ENCODE measurements around the gene PPM1D. TPM values are rescaled to one million over a fixed set of nuclear protein-coding genes. Genes with fewer than 3 reads are reported as not detected.
"Not testable (repeated sequence)": the region's sequence is repeated elsewhere in the genome, so short reads cannot be mapped to it uniquely, and the experiment has no call there.

The PPM1D gene
- total RNA-seq = 10 to 100 TPM; 17.8 to 18.8 TPM

DNA sequence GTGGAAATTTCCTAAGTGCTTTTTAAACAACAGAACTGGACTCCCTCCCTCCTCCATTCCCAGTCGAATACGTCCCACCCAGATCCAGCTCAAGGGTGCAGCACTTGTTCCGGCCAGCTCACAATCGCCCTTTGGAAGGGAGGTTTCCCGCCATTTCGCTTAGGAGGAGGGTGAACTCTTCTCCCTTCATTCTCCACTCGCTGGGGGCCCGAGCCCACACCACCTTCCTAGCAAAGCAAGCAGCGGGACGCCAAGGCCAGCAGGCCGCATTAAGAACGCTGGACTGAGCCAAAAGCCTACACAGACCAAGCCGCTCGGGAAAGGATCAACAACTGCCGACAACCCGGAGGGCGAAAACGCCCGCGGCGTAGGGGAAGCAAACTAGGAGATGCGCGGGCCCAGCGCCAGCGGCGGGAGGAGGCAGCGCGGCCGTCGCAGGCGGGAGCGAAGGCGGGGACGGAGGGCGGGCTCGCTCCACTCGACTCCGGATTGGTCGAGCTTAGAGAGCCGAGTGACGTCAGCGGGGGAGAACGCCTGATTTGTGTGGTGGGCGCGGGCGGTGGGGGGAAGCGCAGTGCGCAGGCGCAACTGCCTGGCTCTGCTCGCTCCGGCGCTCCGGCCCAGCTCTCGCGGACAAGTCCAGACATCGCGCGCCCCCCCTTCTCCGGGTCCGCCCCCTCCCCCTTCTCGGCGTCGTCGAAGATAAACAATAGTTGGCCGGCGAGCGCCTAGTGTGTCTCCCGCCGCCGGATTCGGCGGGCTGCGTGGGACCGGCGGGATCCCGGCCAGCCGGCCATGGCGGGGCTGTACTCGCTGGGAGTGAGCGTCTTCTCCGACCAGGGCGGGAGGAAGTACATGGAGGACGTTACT lies at the start of gene PPM1D:
Gene PPM1D (plus strand): TSS at position 574 of the 870 bp plus-strand sequence. CDS start 222 bp downstream, at position 796.
- Mint-ChIP-seq H3K27me3 (no peaks in the 10 kb centered on the region), H3K4me1 (peaks cover 46% of the 10 kb centered on the region), H3K36me3 (ENCODE audit: low read depth) (peaks cover 5% of the 10 kb centered on the region), H3K9me3 (no peaks in the 10 kb centered on the region), H3K27ac (peak within 1 kb of the TSS; percentile 95), H3K4me3 (peak within 1 kb of the TSS; percentile 96)
- peak; percentile 98 for DNase-seq
- ChIA-PET POLR2A (interaction anchor here (0.6 to 4.3 kb wide), 29 partner anchors 9 to 1264 kb away, joined by 3 to 27 read pairs (median 4); partner anchors contain the start of genes APPBP2, BCAS3, BRIP1 and HEATR6), CTCF (interaction anchor here (0.6 to 2.7 kb wide), 11 partner anchors 9 to 522 kb away, joined by 3 to 18 read pairs (median 5); partner anchors contain the start of gene BCAS3)

DNA sequence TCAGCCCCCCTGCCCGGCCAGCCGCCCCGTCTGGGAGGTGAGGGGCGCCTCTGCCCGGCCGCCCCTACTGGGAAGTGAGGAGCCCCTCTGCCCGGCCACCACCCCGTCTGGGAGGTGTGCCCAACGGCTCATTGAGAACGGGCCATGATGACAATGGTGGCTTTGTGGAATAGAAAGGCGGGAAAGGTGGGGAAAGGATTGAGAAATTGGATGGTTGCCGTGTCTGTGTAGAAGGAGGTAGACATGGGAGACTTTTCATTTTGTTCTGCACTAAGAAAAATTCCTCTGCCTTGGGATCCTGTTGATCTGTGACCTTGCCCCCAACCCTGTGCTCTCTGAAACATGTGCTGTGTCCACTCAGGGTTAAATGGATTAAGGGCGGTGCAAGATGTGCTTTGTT lies 47.7 kb upstream of the PPM1D start:
- H3K4me3 Mint-ChIP-seq; H3K36me3 Mint-ChIP-seq (ENCODE audit: low read depth); H3K27me3 Mint-ChIP-seq; H3K9me3 Mint-ChIP-seq; H3K4me1 Mint-ChIP-seq; CTCF ChIA-PET; DNase-seq; POLR2A ChIA-PET; H3K27ac Mint-ChIP-seq: not testable (repeated sequence)

DNA sequence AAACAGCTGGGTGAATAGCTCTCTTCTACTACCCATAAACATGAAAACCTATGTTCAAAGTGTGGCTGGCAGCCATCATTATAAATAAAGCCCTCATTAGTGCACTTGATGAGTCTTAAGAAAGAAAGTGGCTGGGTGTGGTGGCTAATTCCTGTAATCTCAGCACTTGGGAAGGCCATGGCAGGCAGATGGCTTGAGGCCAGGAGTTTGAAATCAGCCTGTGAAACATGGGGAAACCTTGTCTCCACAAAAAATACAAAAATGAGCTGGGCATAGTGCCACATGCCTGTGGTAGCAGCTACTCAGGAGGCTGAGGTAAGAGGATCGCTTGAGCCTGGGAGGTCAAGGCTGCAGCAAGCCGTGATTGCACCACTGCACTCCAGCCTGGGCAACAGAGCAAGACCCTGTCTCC lies 45.6 kb upstream of the PPM1D start:
- Mint-ChIP-seq H3K4me1 (no peaks in the 10 kb centered on the region), H3K27me3 (peaks cover 2% of the 10 kb centered on the region), H3K4me3 (no peak overlapping the region), H3K36me3 (ENCODE audit: low read depth) (peaks cover 5% of the 10 kb centered on the region), H3K9me3 (peaks cover 21% of the 10 kb centered on the region), H3K27ac (no peak overlapping the region)
- ChIA-PET POLR2A (no interaction called here), CTCF (interaction anchor here (0.5 kb wide), 1 partner anchor 30 kb away, joined by 4 read pairs; no protein-coding TSS in a partner anchor)
- DNase-seq = no peak

DNA sequence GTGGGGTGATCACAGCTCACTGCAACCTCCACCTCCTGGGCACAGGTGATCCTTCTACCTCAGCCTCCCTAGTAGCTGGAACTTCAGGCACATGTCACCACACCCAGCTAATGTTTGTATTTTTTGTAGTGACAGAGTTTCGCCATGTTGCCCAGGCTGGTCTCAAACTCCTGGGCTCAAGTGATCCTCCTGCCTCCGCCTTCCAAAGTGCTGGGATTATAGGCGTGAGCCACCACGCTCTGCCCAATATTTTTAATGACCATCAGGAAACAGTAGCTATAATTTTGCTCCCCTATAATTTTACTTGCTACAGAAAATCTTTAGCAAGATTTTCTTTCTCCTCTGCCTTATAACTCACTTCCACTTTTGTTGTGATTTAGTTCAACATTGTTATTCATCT lies 44.2 kb upstream of the PPM1D start:
- peaks cover 5% of the 10 kb centered on the region for H3K36me3 Mint-ChIP-seq (ENCODE audit: low read depth)
- H3K4me1 Mint-ChIP-seq = no peaks in the 10 kb centered on the region
- H3K27ac Mint-ChIP-seq = no peak overlapping the region
- no peak overlapping the region for H3K4me3 Mint-ChIP-seq
- H3K27me3 Mint-ChIP-seq = peaks cover 2% of the 10 kb centered on the region
- ChIA-PET CTCF (interaction anchor here (0.7 to 1.0 kb wide), 2 partner anchors 12 to 14 kb away, joined by 3 read pairs; no protein-coding TSS in a partner anchor), POLR2A (no interaction called here)
- peaks cover 21% of the 10 kb centered on the region for H3K9me3 Mint-ChIP-seq
- no peak for DNase-seq

GRCh38 chr17:60557805-60558204 lies 42.2 kb upstream of the PPM1D start:
- ChIA-PET POLR2A (no interaction called here), CTCF (interaction anchor here (1.2 kb wide), 1 partner anchor 12 kb away, joined by 3 read pairs; no protein-coding TSS in a partner anchor)
- Mint-ChIP-seq H3K4me1 (no peaks in the 10 kb centered on the region), H3K27me3 (peaks cover 4% of the 10 kb centered on the region), H3K27ac (no peak overlapping the region), H3K36me3 (ENCODE audit: low read depth) (peaks cover 5% of the 10 kb centered on the region), H3K9me3 (peaks cover 21% of the 10 kb centered on the region), H3K4me3 (no peak overlapping the region)
- no peak for DNase-seq

GRCh38 chr17:60559659-60559994 lies 40.4 kb upstream of the PPM1D start:
- H3K9me3 Mint-ChIP-seq = peaks cover 21% of the 10 kb centered on the region
- no peaks in the 10 kb centered on the region for H3K4me1 Mint-ChIP-seq
- H3K27me3 Mint-ChIP-seq = peaks cover 4% of the 10 kb centered on the region
- no peak overlapping the region for H3K27ac Mint-ChIP-seq
- H3K36me3 Mint-ChIP-seq (ENCODE audit: low read depth) = peaks cover 5% of the 10 kb centered on the region
- no peak overlapping the region for H3K4me3 Mint-ChIP-seq
- DNase-seq = no peak
- POLR2A ChIA-PET = no interaction called here
- CTCF ChIA-PET = no interaction called here

GRCh38 chr17:60559995-60560859 lies 39.8 kb upstream of the PPM1D start:
- POLR2A ChIA-PET = no interaction called here
- Mint-ChIP-seq H3K27ac (no peak overlapping the region), H3K36me3 (ENCODE audit: low read depth) (peaks cover 5% of the 10 kb centered on the region), H3K4me1 (no peaks in the 10 kb centered on the region), H3K4me3 (no peak overlapping the region), H3K9me3 (peaks cover 21% of the 10 kb centered on the region), H3K27me3 (peaks cover 4% of the 10 kb centered on the region)
- CTCF ChIA-PET = no interaction called here
- no peak for DNase-seq

DNA sequence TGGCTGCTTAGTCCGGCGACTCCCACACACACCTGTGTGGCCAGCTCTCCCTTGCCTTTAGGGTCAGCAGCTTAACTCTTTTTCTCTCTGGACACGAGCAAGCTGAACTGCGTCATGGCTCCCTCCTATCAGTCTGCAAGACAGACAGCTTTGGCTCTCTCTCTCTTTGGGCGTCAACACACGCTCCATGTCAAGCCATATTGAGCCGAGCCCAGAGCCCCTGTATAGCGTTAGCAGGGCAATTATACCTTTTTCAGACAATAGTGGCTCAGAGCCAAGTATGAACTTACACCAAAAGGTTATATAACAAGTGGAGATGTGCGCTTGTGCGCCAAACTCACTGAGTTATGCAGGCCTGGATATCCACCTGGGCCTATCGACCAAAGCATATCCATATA lies 39.1 kb upstream of the PPM1D start:
- no peak overlapping the region for H3K4me3 Mint-ChIP-seq
- CTCF ChIA-PET = no interaction called here
- DNase-seq = no peak
- H3K4me1 Mint-ChIP-seq = no peaks in the 10 kb centered on the region
- POLR2A ChIA-PET = no interaction called here
- peaks cover 4% of the 10 kb centered on the region for H3K27me3 Mint-ChIP-seq
- peaks cover 21% of the 10 kb centered on the region for H3K9me3 Mint-ChIP-seq
- H3K27ac Mint-ChIP-seq = no peak overlapping the region
- H3K36me3 Mint-ChIP-seq (ENCODE audit: low read depth) = peaks cover 5% of the 10 kb centered on the region

DNA sequence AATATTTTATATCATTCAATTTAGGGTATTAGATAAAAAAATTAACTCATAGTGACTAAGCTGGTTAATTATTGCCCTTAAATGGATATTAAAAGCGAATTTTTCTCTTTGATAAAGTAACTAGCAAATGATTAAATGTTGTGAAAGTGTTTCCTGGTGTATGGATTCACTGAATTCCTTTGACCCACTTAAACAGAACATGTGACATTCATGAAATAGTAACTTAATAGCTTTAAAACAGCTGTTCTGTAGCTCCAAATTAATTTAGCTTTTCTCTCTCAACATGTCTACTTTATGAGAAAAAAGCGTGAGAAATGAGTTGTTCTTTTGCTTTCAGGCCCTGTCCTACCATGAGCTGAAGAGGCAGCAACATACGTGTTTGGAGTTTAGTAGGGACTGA lies 37.6 kb upstream of the PPM1D start:
- peaks cover 15% of the 10 kb centered on the region for H3K9me3 Mint-ChIP-seq
- no peak overlapping the region for H3K27ac Mint-ChIP-seq
- no peak overlapping the region for H3K4me3 Mint-ChIP-seq
- CTCF ChIA-PET = no interaction called here
- POLR2A ChIA-PET = no interaction called here
- H3K27me3 Mint-ChIP-seq = peaks cover 2% of the 10 kb centered on the region
- no peak for DNase-seq
- no peaks in the 10 kb centered on the region for H3K4me1 Mint-ChIP-seq
- H3K36me3 Mint-ChIP-seq (ENCODE audit: low read depth) = peaks cover 3% of the 10 kb centered on the region

DNA sequence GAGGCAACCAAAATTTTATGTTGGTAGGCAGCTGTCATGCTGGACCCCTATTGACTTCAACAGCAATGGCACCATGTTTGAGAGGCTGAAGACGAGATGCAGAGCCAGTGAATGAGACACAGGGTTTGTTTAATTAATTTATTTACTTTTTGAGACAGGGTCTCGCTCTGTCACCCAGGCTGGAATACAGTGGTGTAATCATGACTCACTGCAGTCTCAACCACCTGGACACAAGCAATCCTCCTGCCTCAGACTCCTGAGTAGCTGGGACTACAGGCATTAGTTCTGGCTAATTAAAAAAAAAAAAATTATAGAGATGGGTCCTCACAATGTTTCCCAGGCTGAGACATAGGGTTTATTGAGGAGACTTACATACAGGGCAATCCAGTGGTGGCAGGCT lies 36.2 kb upstream of the PPM1D start:
- CTCF ChIA-PET = interaction anchor here (1.3 kb wide), 1 partner anchor 13 kb away, joined by 5 read pairs; no protein-coding TSS in a partner anchor
- POLR2A ChIA-PET = no interaction called here
- Mint-ChIP-seq H3K36me3 (ENCODE audit: low read depth) (no peaks in the 10 kb centered on the region), H3K4me3 (no peak overlapping the region), H3K27me3 (peaks cover 2% of the 10 kb centered on the region), H3K9me3 (peaks cover 3% of the 10 kb centered on the region), H3K27ac (no peak overlapping the region), H3K4me1 (no peaks in the 10 kb centered on the region)
- DNase-seq = no peak

DNA sequence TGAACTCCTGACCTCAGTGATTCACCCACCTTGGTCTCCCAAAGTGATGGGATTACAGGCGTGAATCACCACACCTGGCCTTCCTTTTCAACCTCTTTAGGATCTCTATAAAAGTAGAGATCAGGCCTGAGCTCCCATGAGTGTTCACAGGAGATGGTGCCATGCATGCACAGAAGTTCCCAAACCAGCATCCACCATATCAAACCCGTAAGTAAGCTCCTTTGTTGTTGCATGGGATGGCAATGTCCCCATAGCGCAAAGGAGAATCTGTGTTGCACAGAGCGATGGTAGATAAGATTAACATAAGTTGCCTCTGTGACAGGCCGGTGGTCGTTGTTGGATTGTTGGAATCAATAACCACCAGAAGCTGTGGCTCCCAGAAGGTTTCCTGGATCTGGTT lies 34.8 kb upstream of the PPM1D start:
- no peak for DNase-seq
- Mint-ChIP-seq H3K27me3 (peaks cover 2% of the 10 kb centered on the region), H3K4me1 (peaks cover 2% of the 10 kb centered on the region), H3K36me3 (ENCODE audit: low read depth) (no peaks in the 10 kb centered on the region), H3K4me3 (no peak overlapping the region), H3K27ac (no peak overlapping the region), H3K9me3 (no peaks in the 10 kb centered on the region)
- CTCF ChIA-PET = interaction anchor here (0.6 to 1.6 kb wide), 4 partner anchors 11 to 126 kb away, joined by 3 to 5 read pairs (median 4); no protein-coding TSS in a partner anchor
- POLR2A ChIA-PET = interaction anchor here (0.7 kb wide), 1 partner anchor 141 kb away, joined by 3 read pairs; no protein-coding TSS in a partner anchor

- DNase-seq = no peak
- ChIA-PET POLR2A (interaction anchor here (2.0 kb wide), 1 partner anchor 26 kb away, joined by 9 read pairs; the partner anchor contains the start of gene PPM1D), CTCF (interaction anchor here (0.6 kb wide), 1 partner anchor 70 kb away, joined by 3 read pairs; no protein-coding TSS in a partner anchor)
- H3K9me3 Mint-ChIP-seq = no peaks in the 10 kb centered on the region
- H3K36me3 Mint-ChIP-seq (ENCODE audit: low read depth) = no peaks in the 10 kb centered on the region
- H3K4me1 Mint-ChIP-seq = peaks cover 8% of the 10 kb centered on the region
- no peak overlapping the region for H3K27ac Mint-ChIP-seq
- H3K4me3 Mint-ChIP-seq = no peak overlapping the region
- peaks cover 11% of the 10 kb centered on the region for H3K27me3 Mint-ChIP-seq
These were observed 26.5 kb upstream of the PPM1D start for GRCh38 chr17:60573236-60574051.

Data from activated CD4-positive, alpha-beta memory T cell treated with anti-CD3 and anti-CD28 coated beads, Interleukin-2, amount 10 ng/mL, durations not matched to agents 7 days and 5 days (primary cell).